G401.6 (cell line): ENCODE data around the gene TMEM140.
"Not testable (repeated sequence)": the region's sequence is repeated elsewhere in the genome, so short reads cannot be mapped to it uniquely, and the experiment has no call there.

Experiments
- FAIRE-seq: peaks from 2 replicates; lab custom pipeline; 2012; peaks lifted over from hg19 to GRCh38; lab: Jason Lieb, UNC

The TMEM140 gene

DNA sequence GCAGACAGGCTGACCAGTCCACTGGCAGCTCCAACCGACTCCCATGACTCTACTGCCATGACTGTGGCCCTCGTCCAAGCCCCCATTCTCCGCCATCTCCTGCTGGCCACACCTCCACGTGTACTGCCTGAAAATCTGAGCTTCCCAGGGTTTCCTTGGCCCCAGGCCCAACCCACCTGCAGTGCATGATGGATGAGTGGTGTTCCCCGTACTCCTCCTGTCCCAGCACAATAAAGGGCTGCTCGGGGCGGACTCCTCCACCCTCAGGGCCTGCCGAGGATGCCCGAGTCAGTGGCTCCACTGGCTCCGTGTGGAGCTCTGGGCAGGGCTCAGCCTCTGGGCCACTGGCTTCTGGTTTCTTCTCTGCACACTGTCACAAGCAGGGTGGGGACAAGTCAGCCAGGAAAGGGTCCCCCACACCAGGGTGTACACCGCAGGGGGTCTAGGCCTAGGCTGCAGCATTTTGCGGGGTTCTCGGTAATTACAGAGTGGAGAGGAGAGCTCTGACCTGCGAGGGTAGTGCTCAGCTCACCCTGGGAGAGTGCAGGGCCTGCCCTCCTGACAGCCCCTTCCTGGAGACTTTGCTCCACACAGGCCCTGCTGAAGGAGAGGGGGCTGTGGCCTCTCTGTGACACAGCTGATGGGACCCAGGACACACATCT is 48.2 kb downstream of the TMEM140 start:
- FAIRE-seq, result no peak

DNA sequence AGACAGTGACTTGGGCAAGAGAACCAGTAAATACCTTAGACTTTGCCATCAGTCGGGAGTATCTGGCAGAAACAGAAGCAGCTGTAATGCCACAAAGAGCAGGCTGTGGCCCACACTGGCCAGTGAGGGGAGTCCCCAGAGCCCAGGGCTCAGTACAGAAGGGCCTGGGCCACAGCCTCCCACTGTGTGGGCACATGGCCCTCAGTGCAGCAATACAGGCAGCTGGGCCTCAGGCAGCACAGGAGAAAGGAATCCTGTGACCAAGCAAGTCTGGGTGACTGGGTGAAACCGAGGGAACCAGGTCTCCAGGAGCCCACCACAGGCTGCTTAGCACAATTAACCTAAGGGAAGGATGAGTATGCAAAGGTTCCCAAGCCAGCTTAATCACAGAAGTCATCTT is 49.5 kb downstream of the TMEM140 start:
- no peak for FAIRE-seq

DNA sequence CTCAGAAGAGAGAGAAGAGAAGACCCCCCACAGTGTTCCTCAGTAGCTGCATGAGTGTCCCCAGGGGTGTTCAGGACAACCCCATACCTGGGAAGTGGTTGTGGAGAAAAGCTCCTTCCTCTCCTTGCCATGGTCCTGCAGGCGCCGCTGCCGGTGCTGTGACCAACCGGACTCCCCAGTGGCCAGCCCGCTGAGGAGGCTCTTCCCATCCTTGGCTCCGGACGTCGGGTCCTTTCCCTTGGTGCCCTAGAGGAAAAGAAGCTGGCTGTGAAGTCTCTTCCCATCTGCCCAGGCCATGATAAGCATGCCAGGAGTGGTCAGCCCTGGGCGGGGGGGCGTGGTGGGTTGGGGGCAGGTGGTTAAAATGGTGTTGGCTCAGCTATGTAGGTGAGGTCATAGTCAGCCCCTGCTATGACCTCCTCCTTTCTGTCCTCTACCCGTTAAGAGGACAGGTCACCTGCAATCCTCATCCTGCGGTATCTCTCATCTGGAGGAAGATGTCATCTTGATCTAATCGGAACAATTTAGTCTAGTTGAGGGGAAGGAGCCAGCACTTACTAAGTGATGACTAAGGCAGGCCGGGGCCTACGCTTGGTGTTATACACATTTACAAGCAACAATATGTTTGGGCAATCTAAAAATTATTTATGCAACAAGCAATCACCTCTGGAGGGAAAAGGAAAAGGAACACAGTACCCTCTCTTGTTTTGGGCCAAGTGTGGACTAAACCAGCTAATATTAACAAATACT is 50.2 kb downstream of the TMEM140 start:
- no peak for FAIRE-seq

DNA sequence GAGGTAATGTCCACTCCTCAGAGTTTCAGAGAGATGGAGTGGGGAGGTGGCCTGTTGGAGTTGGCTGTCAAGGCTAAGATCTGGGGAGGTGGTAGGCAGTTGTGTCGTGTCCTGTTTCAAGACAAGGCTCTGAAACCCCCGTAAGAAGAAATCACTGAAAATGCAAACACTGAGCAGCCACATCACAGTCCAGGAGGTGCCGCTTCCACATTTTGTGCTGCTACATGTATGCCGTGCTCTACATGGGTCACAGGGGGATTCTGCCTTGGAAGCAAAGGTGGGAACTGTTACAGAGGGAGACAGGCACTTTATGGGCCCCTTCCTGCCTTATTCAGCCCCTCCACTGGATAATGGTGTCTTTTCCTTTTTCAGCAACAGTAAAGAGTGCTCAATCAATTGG is 51.6 kb downstream of the TMEM140 start:
- FAIRE-seq, result no peak

DNA sequence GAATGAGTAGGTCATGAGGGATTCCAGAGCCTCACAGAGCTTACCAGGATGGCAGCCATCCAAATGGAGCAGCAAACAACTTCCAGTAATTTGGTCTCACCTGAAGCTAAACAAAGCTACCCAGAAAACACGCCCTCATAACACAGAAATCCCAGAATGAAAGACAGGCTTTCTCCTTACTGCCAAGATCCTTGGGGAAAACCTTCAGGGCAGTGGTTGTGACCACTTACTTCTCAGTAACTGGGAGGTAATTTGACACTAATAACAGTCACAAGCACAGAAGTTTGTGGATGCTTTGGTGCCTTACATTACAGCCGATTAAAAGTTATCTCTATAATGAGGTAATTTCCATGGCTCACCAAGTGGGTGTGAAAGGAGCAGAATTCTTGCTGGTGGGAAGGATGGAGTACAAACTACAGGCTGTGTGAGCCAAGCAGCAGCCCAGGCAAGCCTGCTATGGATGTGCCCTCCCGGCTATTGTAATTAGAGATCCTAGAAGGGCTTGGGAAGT is 53.0 kb downstream of the TMEM140 start:
- no peak for FAIRE-seq

DNA sequence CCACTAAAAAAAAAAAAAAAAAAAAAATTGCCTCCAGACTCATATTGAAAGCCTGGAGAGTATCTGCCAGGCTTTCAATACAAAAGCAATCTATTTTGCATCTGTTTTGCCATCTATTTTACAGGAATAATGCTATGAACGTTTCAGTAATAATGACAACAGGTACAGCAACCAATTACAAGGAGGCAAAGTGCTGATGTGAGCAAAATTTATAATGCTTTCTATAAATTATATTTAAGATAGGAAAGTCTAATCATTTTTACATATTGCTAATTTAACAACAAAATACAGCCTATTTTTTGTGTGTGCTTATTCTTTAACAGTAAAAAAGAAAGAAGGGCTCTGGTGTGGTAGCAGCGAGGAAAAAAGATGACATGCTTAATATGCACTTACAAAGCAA is 53.5 kb downstream of the TMEM140 start:
- no peak for FAIRE-seq

DNA sequence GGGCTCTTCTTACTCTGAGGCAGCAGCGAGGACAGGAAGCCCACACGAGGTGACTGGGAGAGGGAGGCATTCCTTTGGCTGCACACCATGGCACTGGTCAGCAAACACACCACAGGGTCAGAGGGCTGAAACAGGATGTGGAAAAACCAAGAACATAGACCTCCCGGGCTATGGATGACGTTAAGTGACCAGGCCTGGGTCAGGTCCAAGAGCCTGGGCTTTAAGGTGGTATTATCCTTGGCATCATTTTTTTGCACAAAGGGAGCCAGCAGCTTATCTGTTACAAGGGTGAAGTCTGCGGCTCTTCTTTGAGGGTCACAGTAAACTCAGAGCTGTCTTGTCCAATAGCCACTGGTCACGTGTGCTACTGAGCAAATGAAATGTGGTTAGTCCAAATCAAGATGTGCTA is 56.5 kb downstream of the TMEM140 start:
- no peak for FAIRE-seq

DNA sequence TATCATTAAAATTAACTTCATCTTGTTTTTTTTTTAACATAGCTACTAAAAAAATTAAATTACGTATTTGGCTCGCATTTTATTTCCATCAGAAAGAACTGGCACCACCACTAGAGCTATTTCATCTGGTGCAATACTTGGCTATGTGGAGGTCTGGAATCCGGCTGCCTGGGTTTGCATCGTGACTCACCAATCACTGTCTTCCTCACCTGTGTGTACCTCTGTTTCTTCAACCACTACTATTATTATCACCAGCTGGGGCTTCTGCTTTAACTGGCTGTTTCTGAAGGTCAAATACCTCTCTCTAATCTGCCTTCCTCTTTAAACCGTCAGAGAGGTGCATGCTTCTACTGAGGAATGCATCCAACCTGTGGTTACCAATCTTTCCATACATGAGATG is 57.0 kb downstream of the TMEM140 start:
- no peak for FAIRE-seq

DNA sequence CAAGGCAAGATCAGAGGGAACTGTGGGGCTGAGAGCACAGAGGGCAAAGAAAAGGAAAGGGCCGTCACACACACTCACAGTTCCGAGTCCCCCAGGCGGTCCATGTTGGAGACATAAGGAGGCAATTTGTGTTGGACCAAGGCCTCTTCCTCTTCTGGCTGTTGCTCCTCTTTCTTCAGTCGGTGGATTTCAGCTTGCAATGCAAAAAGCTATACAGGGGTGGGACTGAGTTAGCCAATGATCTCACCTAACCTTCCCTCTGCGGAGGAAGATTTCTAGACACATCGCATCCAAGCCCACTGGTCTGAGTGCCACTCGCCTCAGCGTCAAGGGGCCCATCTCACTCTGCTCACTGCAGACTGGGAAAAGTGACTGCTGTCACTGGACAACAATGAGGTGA is 58.0 kb downstream of the TMEM140 start:
- no peak for FAIRE-seq

DNA sequence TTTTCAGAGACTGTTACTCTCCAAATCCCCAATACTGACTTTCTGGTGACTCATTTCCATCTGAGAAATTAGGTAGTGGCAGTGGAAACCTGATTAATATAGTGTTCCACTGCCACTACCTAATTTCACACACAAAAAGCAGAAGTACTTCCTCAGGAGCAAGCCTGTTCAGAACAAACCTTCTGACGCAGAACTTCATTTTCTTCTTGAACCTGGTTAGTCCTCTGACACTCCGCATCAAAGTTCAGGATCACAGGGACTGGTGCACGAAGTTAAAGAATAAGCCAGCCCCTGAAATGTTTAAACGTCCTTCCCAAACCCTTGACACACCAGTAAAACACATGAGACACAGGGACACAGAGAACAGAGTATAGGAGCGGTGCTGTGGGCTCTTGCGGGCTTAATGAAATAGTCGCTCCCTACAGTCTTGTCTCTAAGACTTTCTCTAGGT is 59.1 kb downstream of the TMEM140 start:
- no peak for FAIRE-seq

DNA sequence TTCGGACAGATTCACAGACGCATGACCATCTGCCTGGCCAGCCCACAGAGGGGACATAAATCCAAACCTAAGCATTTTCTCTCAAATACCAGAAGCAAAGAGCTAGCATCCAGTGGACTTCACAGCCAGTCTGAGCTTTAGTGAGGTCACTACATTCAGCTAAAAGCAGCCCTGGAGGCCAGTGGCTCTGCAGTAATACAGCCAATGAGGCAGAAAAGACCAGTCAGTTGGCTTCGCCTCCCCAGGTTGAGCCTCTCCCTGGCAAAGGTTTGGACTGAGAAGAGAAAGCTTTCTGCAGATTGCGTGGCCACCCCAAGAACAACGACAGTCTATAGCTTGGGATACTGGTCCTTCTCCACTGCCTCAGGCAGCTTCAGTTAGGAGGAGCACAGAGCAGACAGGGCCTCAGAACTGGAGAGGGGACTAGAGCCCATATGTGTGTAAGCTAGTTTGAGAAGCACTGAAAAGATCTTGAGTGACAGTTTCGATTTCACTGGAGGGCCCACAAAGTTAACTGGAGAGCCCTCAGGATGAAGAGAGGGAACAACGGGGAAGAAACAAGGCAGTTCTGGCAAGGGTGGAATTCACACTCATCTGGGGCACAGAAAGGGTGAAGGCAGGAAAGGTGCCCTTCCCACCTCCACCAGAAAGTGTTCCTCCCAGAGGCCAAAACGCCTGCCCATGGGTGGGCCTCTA is 59.7 kb downstream of the TMEM140 start:
- no peak for FAIRE-seq

DNA sequence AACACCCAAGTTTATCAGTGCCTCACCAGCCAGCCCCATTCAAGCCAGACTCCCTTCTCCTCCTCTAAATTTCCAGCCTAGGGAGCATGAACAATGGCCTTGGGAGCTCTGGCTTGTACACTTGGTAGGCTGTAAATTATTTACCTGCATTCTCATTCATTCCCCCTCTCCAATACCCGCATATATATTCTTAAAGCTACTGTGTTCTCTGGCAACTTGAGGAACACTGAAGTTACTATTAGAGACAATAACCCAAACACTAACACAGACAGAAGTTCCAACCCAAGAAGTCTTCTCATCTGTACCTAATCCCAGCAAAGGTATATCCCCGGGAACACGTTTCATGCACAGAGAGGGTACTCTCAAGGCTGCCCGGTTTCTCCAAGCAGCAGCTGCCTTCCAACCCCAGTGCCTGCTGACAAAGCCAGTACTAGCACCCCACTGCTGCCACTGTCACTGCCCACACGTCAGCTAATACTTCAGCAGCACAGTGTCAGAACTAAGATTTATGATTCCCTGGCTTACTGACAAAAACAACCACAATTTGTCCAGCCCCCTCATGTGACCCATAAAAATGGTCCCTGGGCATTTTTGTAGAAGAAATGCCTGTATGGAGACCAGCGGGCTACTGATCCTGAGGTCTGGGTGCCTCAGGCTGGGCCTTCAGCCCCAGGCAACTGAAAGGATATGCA is 60.4 kb downstream of the TMEM140 start:
- no peak for FAIRE-seq

DNA sequence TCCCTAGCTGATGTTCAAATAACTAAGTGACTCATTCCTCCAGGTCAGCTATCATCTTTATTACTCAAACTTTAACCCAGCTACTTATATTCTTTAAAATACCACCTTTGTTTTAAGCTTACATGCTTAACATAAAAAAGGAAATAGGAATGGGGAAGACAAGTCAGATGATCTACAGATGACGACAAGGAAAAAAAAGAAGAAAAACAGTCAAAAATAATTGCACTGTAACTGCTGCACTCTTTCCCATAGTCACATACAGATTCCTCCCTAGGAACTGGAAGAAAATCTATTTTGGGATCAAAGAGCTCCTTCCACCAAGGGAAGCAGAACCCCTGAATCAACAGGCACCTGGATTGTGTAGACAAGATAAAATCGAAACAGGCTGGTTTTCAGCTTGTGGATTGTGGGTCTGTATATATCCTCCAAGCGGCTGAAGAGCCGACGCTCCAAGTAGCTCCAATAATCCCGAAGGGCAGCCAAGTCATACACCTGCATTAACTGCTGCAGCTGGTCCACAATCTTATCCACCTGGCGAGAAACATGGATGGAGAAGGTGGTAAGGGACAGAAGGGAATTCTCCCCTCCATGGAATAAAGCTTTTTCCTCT is 61.5 kb downstream of the TMEM140 start:
- no peak for FAIRE-seq

DNA sequence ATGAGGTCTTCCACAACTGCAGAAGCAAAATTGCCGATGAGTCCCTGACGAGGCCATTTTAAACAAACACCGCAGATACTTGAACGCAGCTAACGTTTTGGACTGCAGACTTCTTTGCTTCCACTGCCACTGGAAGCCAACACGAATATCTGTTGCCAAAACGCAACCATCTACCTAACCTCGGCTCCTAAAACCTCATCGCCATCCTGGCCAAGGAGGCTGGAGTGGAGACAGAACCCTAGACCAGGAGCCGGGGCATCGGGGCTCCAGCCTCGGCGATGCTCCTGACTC is 63.0 kb downstream of the TMEM140 start:
- FAIRE-seq, result no peak

DNA sequence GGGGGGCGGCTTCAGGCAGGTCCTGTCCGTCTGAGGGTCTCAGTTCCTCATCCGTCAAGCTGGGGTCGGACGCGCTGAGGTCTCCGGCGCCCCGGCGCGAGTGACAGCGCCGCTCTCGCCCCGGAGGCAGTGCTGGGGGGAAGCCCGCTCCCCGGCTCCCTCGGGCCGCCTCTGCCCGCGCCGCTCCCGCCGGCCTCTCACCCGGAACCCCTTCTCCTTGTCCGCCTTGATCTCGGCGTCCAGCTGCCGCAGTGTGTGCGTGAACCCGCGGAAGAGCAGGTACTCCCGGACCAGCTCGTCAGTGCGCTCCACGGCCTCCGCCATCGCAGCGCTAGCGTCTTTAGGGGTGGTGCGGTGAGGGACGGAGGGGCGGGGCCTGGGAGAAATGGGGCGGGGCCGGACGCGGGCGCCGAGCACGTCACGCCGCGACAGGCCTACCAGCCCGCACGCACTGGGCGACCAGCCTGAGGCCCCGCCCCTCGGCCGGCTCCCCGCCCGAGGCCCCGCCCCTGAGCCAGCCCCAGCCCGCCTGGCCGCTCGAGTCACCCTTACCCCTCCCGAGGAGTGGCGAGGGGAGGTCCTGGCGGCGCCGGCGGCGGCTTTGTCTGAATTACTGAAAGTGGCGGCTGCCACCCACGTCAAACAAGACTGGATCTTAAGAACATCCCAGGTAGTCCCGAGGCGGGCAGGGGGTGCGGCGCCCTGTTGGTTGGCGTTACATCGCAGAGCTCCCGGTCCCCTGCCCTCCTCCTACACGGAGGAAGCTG is 63.5 kb downstream of the TMEM140 start, which contains the start of gene WDR91:
Gene WDR91, minus strand, starts transcription at position 348 of the 767 bp plus-strand sequence. Its CDS starts 24 bp downstream, at position 324.
- no peak for FAIRE-seq

DNA sequence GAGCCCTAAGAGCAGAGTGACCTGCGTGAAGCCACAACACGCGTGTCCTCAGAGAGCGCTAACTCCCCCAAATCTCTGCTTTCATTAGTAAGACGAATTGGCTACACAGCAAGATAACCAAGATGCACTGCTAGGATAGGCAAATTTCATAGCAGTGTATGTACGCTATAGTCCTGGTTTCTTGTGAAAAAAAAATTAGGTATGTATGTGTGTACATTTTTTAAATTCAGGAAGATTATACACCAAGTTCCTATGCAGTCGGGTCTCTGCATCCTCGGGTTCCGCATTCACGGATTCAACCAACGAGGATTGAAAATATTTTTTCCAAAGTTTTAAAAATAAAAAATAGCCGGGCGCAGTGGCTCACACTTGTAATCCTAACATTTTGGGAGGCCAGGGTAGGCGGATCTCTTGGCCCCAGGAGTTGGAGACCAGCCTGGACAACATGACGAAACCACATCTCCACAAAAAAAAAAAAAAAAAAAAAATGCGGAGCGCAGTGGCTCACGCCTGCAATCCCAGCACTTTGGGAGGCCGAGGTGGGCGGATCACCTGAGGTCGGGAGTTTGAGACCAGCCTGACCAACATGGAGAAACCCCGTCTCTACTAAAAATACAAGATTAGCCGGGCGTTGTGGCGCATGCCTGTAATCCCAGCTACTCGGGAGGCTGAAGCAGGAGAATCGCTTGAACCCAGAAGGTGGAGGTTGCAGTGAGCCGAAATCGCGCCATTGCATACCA is 64.2 kb downstream of the TMEM140 start:
- FAIRE-seq, result not testable (repeated sequence)

DNA sequence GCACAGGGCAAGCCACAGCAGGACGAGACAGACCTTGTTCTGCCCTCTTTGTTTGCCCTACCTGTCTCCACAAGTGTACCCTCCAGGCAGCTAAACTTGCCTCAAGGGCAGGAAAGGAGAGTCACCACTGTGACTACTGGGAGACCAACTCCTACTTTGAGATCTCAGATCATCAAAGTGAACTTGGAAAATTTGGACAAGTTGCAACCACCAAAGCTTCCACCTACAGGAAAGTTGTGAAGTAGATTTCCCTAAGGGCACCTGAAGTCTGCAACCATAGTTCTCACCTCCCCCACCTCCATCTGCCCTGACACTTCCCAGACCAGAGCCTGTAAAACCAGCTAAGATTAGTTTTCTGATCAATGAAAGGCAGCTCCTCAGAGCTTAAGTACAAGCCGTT is 66.0 kb downstream of the TMEM140 start:
- no peak for FAIRE-seq

DNA sequence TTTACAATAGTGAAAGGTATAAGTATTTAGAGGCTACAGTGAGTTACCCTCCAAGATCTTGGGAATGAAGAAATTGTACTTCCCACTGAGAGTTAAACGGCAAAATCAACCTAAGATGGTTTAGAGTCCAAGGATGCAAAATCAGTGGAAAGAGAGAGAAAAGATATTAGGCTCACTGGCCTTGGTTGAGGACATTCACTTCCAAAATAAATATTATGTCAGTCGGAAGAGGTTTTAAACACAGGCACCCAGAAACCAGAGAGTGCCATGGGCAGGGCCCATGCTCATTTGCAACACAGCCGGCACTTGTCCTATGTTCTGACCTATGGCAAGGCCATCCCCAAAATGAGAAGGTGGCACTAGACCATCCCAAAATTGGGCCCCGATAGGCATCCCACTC is 67.3 kb downstream of the TMEM140 start:
- no peak for FAIRE-seq

DNA sequence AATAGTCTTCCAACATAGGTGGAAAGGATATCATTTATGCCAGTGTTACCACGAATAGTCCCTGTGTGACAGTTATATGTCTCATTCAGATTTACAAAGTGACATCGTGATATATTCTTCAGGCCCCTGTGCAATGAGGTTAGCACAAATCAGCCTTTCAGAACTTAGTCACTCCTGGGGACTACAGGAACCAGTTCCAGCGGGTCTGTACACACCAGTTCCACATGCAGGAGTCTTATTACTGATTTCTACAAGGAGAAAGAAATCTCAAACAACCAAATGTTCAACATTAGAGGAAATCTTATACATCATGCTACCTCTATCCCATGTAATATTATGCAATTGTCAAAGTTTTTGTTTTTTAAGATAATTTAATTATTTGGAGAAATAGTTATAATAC is 67.8 kb downstream of the TMEM140 start:
- FAIRE-seq, result no peak
